GM18517 (cell line): ENCODE measurements around the gene CARD16.
"Not testable (repeated sequence)": the region's sequence is repeated elsewhere in the genome, so short reads cannot be mapped to it uniquely, and the experiment has no call there.

ENCODE experiments used
- ATAC-seq: cut with Tn5 transposase; IDR thresholded peaks from one replicate; pipeline ENCODE4 v1.9.1; 2021; ENCODE audit warnings: mild to moderate bottlenecking, moderate library complexity; ENCODE audit not compliant: unreplicated experiment

The CARD16 gene

GRCh38 chr11:105044557-105045524 is at the start of gene CARD16:
Gene CARD16 (minus strand): TSS chr11:105045335. CDS start chr11:105045297, 38 bp downstream.
- ATAC-seq = peak; percentile 99

- no peak for ATAC-seq
Measured at GRCh38 chr11:105092256-105093239, 47.4 kb upstream of the CARD16 start.

- ATAC-seq = no peak
Measured at GRCh38 chr11:105081412-105082150, 36.4 kb upstream of the CARD16 start.

GRCh38 chr11:105080171-105080906 is 35.2 kb upstream of the CARD16 start:
- not testable (repeated sequence) for ATAC-seq

GRCh38 chr11:105078283-105078682 is 33.1 kb upstream of the CARD16 start:
- ATAC-seq = no peak

- not testable (repeated sequence) for ATAC-seq
Measured at GRCh38 chr11:105077141-105077790, 32.1 kb upstream of the CARD16 start.

- no peak for ATAC-seq
Measured at GRCh38 chr11:105074166-105074530, 29.0 kb upstream of the CARD16 start.

- ATAC-seq = no peak
Measured at GRCh38 chr11:105073456-105074165, 28.5 kb upstream of the CARD16 start.

- ATAC-seq = not testable (repeated sequence)
Measured at GRCh38 chr11:105072080-105072479, 26.9 kb upstream of the CARD16 start.

- no peak for ATAC-seq
Measured at GRCh38 chr11:105071089-105071732, 26.1 kb upstream of the CARD16 start.

GRCh38 chr11:105070306-105070705 is 25.2 kb upstream of the CARD16 start:
- ATAC-seq = no peak

- not testable (repeated sequence) for ATAC-seq
Measured at GRCh38 chr11:105069749-105070148, 24.6 kb upstream of the CARD16 start.

GRCh38 chr11:105063245-105063941 is 18.3 kb upstream of the CARD16 start:
- ATAC-seq = not testable (repeated sequence)

GRCh38 chr11:105057432-105057831 is 12.3 kb upstream of the CARD16 start:
- ATAC-seq = no peak

GRCh38 chr11:105056446-105056845 is 11.3 kb upstream of the CARD16 start:
- ATAC-seq = no peak

GRCh38 chr11:105054723-105055493 is 9.8 kb upstream of the CARD16 start:
- ATAC-seq = no peak

- ATAC-seq = no peak
Measured at GRCh38 chr11:105052487-105052886, 7.4 kb upstream of the CARD16 start.
